Measurements from ENCODE around the gene MRPL55.

Gene MRPL55

GRCh38 chr1:228075801-228076271, 33.3 kb downstream of the MRPL55 start:
- Histone ChIP-seq H3K4me3 (ENCODE audit: low read length) (no peak overlapping the region), H3K27me3 (ENCODE audit: control insufficient read depth, insufficient read depth, low read length) (peaks cover 36% of the 10 kb centered on the region), H3K4me1 (ENCODE audit: control insufficient read depth, insufficient read depth, low read length) (no peaks in the 10 kb centered on the region; the same call in 1 of the 2 replicates), H3K9me3 (ENCODE audit: control insufficient read depth, insufficient read depth, low read length) (no peaks in the 10 kb centered on the region; the same call in 1 of the 2 replicates), H3K36me3 (ENCODE audit: control insufficient read depth, insufficient read depth, low read length) (no peaks in the 10 kb centered on the region; the same call in 1 of the 2 replicates), H3K27ac (ENCODE audit: low read length) (no peak overlapping the region)
- WGBS (ENCODE audit: insufficient coverage, insufficient read length) = no CpG with 5 or more reads among the region's 9 CpGs
- no peak for DNase-seq (ENCODE audit: low read depth, low spot score)

DNA sequence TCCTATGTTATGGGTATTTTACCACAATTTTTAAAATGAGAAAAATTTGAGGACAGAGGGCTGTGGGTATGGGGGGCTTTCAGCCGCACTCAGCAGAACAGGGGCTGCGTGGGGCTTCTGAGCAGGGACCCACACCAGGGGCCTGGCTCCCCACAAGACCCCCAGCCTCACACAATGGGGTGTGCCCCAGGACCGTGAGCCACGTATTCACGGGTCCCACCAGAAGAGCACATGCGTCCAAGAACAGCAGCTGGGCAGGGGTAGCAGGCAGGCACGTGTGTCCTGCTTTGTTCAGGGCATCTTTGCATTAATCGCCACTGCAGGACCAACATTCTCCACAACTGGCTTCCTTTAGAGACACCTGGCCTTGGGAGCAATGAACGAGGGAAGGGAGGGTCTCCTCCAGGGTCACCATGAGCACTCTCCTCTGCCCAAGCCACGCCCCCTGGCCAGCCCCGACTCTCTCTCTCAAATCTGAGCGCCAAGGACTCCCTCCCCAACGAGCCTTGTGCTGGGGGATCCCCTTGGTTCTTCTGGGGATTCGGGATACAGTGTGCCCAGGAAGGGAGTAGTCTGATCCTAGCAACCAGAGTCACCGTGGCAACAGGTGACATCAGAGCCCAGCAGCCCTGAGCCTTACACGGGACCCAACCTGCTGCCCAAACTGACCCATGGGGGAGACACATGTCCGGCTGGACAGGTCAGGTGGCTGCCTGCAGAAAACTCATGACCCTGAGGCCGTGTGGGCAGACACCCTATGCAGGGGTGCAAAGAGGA, 34.0 kb downstream of the MRPL55 start:
- H3K27me3 ChIP-seq (ENCODE audit: control insufficient read depth, insufficient read depth, low read length) = peaks cover 42% of the 10 kb centered on the region
- no CpG with 5 or more reads among the region's 18 CpGs for WGBS (ENCODE audit: insufficient coverage, insufficient read length)

DNA sequence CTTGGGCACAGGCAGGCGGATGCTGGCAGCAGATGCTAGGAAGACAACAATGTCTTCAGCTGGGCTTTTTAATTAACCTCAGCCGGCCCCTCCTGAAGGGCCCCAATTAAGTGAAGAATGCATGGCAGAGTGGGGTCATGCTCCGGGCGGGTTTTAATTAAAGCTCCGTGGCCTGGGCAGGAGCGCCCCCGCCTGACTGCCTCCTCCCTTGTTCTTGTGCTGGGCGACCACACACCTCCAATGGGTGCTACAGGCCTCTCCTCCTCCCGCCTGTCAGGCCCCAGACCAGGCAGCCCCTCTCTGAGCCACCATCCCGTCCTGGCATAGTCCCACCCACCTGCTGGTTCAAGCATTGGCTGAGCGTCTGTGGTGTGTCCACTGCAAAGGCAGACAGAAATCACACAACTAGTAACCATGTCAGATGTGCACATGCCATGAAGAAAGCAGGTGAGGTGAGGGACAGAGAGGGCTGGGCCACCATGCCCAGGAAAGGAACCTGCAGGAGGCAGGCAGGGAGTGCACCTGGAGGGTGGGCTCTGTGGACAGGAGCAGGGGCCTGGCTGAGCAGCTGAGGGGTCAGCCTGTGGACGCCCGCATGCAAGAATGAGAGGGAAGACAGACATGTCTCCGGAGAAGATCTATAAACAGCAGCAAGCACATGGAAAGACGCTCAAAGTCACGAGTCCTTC, 35.1 kb downstream of the MRPL55 start:
- no peaks in the 10 kb centered on the region; the same call in 1 of the 2 replicates for H3K36me3 ChIP-seq (ENCODE audit: control insufficient read depth, insufficient read depth, low read length)
- no peaks in the 10 kb centered on the region; the same call in 1 of the 2 replicates for H3K9me3 ChIP-seq (ENCODE audit: control insufficient read depth, insufficient read depth, low read length)
- H3K27ac ChIP-seq (ENCODE audit: low read length) = no peak overlapping the region
- DNase-seq (ENCODE audit: low read depth, low spot score) = no peak
- WGBS (ENCODE audit: insufficient coverage, insufficient read length) = no CpG with 5 or more reads among the region's 16 CpGs
- H3K4me1 ChIP-seq (ENCODE audit: control insufficient read depth, insufficient read depth, low read length) = no peaks in the 10 kb centered on the region; the same call in 1 of the 2 replicates
- H3K27me3 ChIP-seq (ENCODE audit: control insufficient read depth, insufficient read depth, low read length) = peaks cover 44% of the 10 kb centered on the region
- H3K4me3 ChIP-seq (ENCODE audit: low read length) = no peak overlapping the region

More for the DNA sequence above, 34.0 kb downstream of the MRPL55 start:
- no peak overlapping the region for H3K27ac ChIP-seq (ENCODE audit: low read length)
- no peak for DNase-seq (ENCODE audit: low read depth, low spot score)
- H3K36me3 ChIP-seq (ENCODE audit: control insufficient read depth, insufficient read depth, low read length) = no peaks in the 10 kb centered on the region; the same call in 1 of the 2 replicates
- H3K4me1 ChIP-seq (ENCODE audit: control insufficient read depth, insufficient read depth, low read length) = no peaks in the 10 kb centered on the region; the same call in 1 of the 2 replicates
- H3K4me3 ChIP-seq (ENCODE audit: low read length) = no peak overlapping the region
- no peaks in the 10 kb centered on the region; the same call in 1 of the 2 replicates for H3K9me3 ChIP-seq (ENCODE audit: control insufficient read depth, insufficient read depth, low read length)

DNA sequence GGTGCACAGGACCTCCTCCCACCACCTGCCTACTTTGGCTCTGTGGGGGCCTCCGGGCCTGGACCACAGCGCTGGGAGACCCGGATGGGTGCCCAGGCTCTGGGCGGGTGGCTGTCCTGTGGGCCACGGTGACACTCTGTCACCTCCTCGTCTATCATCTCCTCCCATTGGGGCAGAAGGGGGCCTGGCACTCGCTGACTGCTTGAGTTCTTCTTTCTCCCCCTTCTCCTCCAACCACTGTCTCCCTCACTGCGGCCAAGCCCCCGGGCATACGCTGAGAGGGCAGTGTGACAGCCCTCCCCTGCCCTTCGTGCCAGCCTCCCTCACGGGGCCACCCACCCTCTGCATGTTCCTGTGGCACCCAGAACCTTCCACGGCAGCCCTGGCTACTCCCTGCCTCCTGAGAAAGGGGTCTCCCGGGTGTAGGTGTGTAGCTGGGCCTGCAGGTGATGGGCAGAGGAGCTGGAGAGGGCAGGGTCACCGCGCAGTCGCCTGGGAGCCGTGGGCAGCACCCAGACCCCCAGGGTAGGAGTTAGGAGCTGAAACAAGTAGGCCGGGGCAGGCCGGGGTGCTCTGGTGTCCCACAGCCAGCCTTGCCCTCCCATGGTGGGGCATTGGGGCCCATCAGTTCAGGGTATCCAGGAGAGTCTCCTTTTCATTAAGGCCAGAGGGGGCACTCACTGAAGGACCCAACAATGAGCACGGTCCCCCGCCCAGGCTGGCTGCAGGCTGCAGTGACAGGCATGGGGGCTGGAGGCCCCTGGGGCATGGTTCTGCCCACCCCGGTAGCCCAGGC, 35.8 kb downstream of the MRPL55 start:
- H3K27ac ChIP-seq (ENCODE audit: low read length) = no peak overlapping the region
- peaks cover 50% of the 10 kb centered on the region for H3K27me3 ChIP-seq (ENCODE audit: control insufficient read depth, insufficient read depth, low read length)
- H3K4me1 ChIP-seq (ENCODE audit: control insufficient read depth, insufficient read depth, low read length) = no peaks in the 10 kb centered on the region; the same call in 1 of the 2 replicates
- no peaks in the 10 kb centered on the region; the same call in 1 of the 2 replicates for H3K36me3 ChIP-seq (ENCODE audit: control insufficient read depth, insufficient read depth, low read length)
- no peaks in the 10 kb centered on the region; the same call in 1 of the 2 replicates for H3K9me3 ChIP-seq (ENCODE audit: control insufficient read depth, insufficient read depth, low read length)
- DNase-seq (ENCODE audit: low read depth, low spot score) = no peak
- no peak overlapping the region for H3K4me3 ChIP-seq (ENCODE audit: low read length)
- no CpG with 5 or more reads among the region's 23 CpGs for whole genome bisulfite sequencing (ENCODE audit: insufficient coverage, insufficient read length)

DNA sequence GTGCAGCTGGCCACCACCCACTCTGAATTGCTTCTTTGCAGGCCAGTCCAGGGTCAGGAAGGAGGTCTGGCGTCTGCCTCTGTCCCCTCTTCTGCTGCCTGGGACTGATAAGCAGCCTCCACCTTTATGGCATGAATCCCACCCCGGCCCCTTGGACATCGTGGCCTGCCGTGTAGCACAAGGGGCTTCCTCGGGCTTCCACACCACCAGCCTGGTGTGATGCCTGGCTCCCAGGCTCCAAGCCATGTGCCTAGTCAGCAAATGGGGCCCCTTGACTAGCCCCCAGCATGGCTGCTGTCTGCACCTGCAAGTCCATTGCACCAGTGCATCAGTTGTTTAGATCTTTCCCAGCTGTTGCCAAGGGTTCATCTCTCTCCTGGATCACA, 36.4 kb downstream of the MRPL55 start:
- Histone ChIP-seq H3K4me1 (ENCODE audit: control insufficient read depth, insufficient read depth, low read length) (no peaks in the 10 kb centered on the region; the same call in 1 of the 2 replicates), H3K27ac (ENCODE audit: low read length) (no peak overlapping the region), H3K9me3 (ENCODE audit: control insufficient read depth, insufficient read depth, low read length) (no peaks in the 10 kb centered on the region; the same call in 1 of the 2 replicates), H3K36me3 (ENCODE audit: control insufficient read depth, insufficient read depth, low read length) (no peaks in the 10 kb centered on the region; the same call in 1 of the 2 replicates), H3K27me3 (ENCODE audit: control insufficient read depth, insufficient read depth, low read length) (peaks cover 53% of the 10 kb centered on the region), H3K4me3 (ENCODE audit: low read length) (no peak overlapping the region)
- WGBS (ENCODE audit: insufficient coverage, insufficient read length) = no CpG with 5 or more reads among the region's 5 CpGs
- no peak for DNase-seq (ENCODE audit: low read depth, low spot score)

DNA sequence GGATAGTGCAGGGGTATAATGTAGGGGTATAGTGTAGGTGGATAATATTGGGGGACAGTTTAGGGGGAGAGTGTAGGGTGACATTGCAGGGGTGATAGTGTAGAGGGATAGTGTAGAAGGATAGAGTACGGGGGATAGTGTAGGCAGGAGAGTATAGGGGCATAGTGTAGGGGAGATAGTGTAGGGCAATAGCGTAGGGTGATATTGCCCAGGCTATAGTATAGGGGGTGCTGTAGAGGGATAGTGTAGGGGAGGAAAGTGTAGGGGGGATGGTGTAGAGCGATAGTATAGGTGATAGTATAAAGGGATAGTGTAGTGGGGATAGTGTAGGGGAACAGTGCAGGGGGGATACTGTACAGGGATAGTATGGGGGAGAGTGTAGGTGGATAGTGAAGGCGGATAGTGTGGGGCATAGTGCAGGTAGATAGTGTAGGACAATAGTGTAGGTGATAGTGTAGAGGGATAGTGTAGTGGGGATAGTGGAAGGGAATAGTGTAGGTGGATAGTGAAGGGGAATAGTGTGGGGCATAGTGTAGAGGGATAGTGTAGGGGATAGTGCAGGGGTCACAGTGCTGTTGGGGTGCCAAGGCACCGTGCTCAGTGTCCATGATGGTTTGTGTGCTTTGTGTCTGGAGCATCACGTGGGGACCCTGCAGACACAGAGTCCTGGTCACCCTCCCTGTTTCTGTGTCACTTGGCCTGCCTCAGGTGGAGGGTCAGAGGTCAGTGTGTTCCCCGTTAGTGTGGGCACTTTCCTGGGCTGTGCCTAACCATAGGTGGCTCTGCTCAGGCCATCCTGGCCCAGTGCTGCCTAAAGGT, 37.1 kb downstream of the MRPL55 start:
- Histone ChIP-seq H3K4me3 (ENCODE audit: low read length) (no peak overlapping the region), H3K27ac (ENCODE audit: low read length) (no peak overlapping the region), H3K27me3 (ENCODE audit: control insufficient read depth, insufficient read depth, low read length) (peaks cover 54% of the 10 kb centered on the region), H3K9me3 (ENCODE audit: control insufficient read depth, insufficient read depth, low read length) (no peaks in the 10 kb centered on the region; the same call in 1 of the 2 replicates), H3K4me1 (ENCODE audit: control insufficient read depth, insufficient read depth, low read length) (no peaks in the 10 kb centered on the region; the same call in 1 of the 2 replicates), H3K36me3 (ENCODE audit: control insufficient read depth, insufficient read depth, low read length) (no peaks in the 10 kb centered on the region; the same call in 1 of the 2 replicates)
- no peak for DNase-seq (ENCODE audit: low read depth, low spot score)
- WGBS (ENCODE audit: insufficient coverage, insufficient read length) = 100% methylated on average over 3 of the region's 7 CpGs

DNA sequence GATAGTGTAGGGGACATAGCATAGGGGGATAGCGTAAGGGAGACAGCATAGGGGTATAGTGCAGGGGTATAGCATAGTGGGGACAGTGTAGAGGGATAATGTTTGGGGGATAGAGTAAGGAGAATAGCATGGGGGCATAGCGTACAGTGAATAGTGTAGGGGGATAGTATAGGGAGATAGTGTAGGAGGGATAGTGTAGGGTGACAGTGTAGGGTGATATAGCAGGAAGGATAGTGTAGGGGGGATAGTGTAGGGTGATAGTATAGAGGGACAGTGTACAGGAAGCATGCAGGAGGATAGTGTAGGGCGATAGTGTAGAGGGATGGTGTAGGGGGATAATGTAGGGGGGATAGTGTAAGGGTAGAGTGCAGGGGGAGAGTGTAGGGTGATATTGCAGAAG, 38.2 kb downstream of the MRPL55 start:
- Histone ChIP-seq H3K9me3 (ENCODE audit: control insufficient read depth, insufficient read depth, low read length) (no peaks in the 10 kb centered on the region; the same call in 1 of the 2 replicates), H3K27me3 (ENCODE audit: control insufficient read depth, insufficient read depth, low read length) (peaks cover 62% of the 10 kb centered on the region), H3K4me1 (ENCODE audit: control insufficient read depth, insufficient read depth, low read length) (no peaks in the 10 kb centered on the region; the same call in 1 of the 2 replicates), H3K4me3 (ENCODE audit: low read length) (no peak overlapping the region), H3K36me3 (ENCODE audit: control insufficient read depth, insufficient read depth, low read length) (no peaks in the 10 kb centered on the region; the same call in 1 of the 2 replicates), H3K27ac (ENCODE audit: low read length) (no peak overlapping the region)
- no peak for DNase-seq (ENCODE audit: low read depth, low spot score)
- WGBS (ENCODE audit: insufficient coverage, insufficient read length) = 100% methylated on average over 3 of the region's 3 CpGs

DNA sequence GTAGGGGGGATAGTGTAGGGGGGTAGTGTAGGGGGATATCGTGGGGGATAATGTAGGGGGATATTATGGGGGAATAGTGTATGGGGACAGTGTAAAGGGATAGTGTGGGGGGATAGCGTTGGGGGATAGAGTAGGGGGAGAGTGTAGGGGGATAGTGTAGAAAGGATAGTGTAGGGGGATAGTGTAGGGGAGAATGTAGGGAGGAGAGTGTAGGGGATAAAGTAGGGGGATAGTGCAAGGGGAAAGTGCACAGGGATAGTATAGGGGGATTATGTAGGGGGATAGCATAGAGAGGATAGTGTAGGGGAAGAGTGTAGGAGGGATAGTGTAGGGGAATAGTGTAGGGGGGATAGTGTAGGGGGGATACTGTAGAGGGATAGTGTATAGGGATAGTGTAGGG, 38.9 kb downstream of the MRPL55 start:
- Histone ChIP-seq H3K4me3 (ENCODE audit: low read length) (no peak overlapping the region), H3K27me3 (ENCODE audit: control insufficient read depth, insufficient read depth, low read length) (peaks cover 63% of the 10 kb centered on the region), H3K27ac (ENCODE audit: low read length) (no peak overlapping the region), H3K9me3 (ENCODE audit: control insufficient read depth, insufficient read depth, low read length) (no peaks in the 10 kb centered on the region; the same call in 1 of the 2 replicates), H3K4me1 (ENCODE audit: control insufficient read depth, insufficient read depth, low read length) (no peaks in the 10 kb centered on the region; the same call in 1 of the 2 replicates), H3K36me3 (ENCODE audit: control insufficient read depth, insufficient read depth, low read length) (no peaks in the 10 kb centered on the region; the same call in 1 of the 2 replicates)
- 100% methylated on average over 2 of the region's 2 CpGs for WGBS (ENCODE audit: insufficient coverage, insufficient read length)
- no peak for DNase-seq (ENCODE audit: low read depth, low spot score)

- Histone ChIP-seq H3K9me3 (ENCODE audit: control insufficient read depth, insufficient read depth, low read length) (no peaks in the 10 kb centered on the region; the same call in 1 of the 2 replicates), H3K4me1 (ENCODE audit: control insufficient read depth, insufficient read depth, low read length) (no peaks in the 10 kb centered on the region; the same call in 1 of the 2 replicates), H3K36me3 (ENCODE audit: control insufficient read depth, insufficient read depth, low read length) (no peaks in the 10 kb centered on the region; the same call in 1 of the 2 replicates), H3K27ac (ENCODE audit: low read length) (no peak overlapping the region), H3K4me3 (ENCODE audit: low read length) (no peak overlapping the region), H3K27me3 (ENCODE audit: control insufficient read depth, insufficient read depth, low read length) (peaks cover 61% of the 10 kb centered on the region)
- no peak for DNase-seq (ENCODE audit: low read depth, low spot score)
- 100% methylated on average over 6 of the region's 7 CpGs for WGBS (ENCODE audit: insufficient coverage, insufficient read length)
Observed at GRCh38 chr1:228068359-228068758, 40.7 kb downstream of the MRPL55 start.
